ENCODE results near the gene SLC8B1.
"Not testable (repeated sequence)": the region's sequence is repeated elsewhere in the genome, so short reads cannot be mapped to it uniquely, and the experiment has no call there.

Gene SLC8B1

DNA sequence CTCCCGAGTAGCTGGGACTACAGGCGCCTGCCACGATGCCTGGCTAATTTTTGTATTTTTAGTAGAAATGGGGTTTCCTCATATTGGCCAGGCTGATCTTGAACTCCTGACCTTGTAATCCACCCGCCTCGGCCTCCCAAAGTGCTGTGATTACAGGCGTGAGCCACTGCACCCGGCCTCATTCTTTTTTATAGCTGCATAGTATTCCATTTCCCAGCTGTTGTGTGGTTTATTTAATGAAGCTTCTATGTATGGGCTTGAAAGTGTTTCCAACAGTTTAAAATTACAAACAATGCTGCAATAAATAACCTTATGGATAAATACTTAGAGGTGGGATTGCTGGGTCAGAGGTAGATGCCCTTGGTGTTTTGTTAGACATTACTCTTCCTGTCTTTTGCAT is 19.3 kb upstream of the SLC8B1 start:
- not testable (repeated sequence) for DNase-seq

- DNase-seq = no peak
These were observed 16.2 kb upstream of the SLC8B1 start for GRCh38 chr12:113351089-113351488.

- DNase-seq = no peak
These were observed 14.1 kb upstream of the SLC8B1 start for GRCh38 chr12:113348849-113349536.

GRCh38 chr12:113347892-113348291 is 13.0 kb upstream of the SLC8B1 start:
- no peak for DNase-seq

GRCh38 chr12:113347107-113347506 is 12.2 kb upstream of the SLC8B1 start:
- DNase-seq = no peak

GRCh38 chr12:113346353-113346752 is 11.4 kb upstream of the SLC8B1 start:
- no peak for DNase-seq

GRCh38 chr12:113345318-113345717 is 10.4 kb upstream of the SLC8B1 start:
- no peak for DNase-seq

GRCh38 chr12:113341535-113341934 is 6.6 kb upstream of the SLC8B1 start:
- DNase-seq = no peak

- no peak for DNase-seq
These were observed 5.2 kb upstream of the SLC8B1 start for GRCh38 chr12:113340061-113340460.

DNA sequence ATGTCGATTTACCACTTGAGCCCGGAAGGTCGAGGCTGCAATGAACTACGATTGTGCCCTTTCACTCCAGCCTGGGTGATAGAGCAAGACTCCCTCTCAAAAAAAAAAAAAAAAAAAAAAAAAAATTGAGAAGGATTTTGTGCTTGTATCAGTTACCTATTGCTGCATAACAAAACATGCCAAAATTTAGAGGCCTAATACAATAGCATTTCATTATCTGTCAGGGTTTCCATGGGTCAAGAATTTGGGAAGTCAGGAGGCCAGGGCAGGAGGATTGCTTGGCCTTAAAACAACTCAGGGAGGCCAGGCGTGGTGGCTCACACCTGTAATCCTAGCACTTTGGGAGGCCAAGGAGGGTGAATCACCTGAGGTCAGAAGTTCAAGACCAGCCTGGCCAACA is 4.6 kb upstream of the SLC8B1 start:
- DNase-seq = no peak

- DNase-seq = no peak
These were observed 778 bp downstream of the SLC8B1 start for GRCh38 chr12:113333877-113334785.

DNA sequence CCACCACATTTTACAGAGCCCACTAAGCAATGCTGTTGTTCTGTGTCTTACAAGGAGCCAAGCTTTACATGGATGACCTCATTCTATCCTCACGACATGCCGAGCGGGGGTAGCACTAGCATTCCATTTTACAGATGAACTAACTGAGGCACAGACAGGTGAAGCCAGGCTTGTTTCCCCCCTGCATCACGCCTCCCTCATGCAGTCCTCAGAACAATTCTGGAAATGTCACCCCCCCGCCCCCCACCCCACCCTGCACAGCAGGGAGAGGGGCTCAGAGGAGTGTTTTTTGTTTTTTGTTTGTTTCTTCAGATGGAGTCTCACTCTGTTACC is 1.5 kb downstream of the SLC8B1 start:
- no peak for DNase-seq

GRCh38 chr12:113332688-113333417 is 2.1 kb downstream of the SLC8B1 start:
- DNase-seq = no peak

DNA sequence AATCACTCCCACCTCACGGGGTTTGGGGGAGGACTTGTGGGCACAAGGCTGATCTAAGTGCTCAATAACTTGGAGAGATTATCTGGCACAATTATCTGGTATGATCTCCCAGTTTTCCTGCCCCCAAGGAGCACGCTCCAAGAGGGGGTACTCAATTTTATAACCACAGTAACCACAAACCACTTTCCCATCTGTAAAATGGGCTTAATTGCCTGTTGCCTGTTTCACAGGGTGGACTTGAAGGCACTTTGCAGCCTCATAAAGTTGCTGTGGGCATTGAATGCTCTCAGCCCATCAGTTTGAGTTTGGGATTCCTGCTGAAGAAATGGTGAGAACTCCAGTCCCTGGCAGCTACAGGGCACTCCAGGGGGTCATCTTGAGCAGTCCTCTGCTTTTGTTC is 4.4 kb downstream of the SLC8B1 start:
- no peak for DNase-seq

- no peak for DNase-seq
These were observed 5.0 kb downstream of the SLC8B1 start for GRCh38 chr12:113329791-113330417.

DNA sequence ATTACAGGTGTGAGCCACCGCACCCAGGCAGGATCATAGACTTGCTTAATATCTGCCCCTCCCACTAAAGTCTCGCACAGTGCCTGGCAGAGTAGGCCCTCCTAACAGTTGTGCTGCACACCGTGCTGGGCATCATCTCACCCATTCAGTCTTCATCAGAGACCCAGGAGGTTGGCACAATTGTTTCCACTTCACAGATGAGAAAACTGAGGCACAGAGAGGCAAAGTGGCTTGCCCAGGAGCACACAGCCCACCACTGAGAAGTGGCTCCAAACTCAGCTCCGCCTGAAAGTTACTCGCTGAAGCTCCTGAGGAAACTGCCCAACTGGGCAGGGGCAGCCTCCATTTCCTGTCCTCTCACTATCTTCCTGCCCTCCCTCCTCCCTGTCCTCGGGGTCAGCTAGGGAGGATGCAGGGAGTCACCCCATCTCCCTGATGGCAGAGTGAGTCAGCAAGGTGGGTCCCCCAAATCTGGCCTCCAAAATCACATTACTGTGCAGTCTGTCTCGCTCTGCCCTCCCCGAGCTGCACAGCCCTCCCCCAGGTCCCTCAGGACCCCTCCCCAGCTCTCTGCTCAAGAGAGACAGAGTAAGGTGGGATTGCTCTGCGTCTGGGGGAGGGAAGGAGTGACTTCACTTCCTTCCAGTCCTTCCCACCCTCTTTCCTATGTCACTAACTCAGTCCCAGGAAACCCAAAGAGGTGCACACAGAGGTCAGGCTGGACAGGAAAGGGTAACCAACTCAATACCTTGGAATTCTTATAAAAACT is 5.7 kb downstream of the SLC8B1 start:
- DNase-seq = no peak

GRCh38 chr12:113328368-113328889 is 6.5 kb downstream of the SLC8B1 start:
- DNase-seq = no peak

GRCh38 chr12:113326775-113327395 is 8.0 kb downstream of the SLC8B1 start:
- DNase-seq = no peak

DNA sequence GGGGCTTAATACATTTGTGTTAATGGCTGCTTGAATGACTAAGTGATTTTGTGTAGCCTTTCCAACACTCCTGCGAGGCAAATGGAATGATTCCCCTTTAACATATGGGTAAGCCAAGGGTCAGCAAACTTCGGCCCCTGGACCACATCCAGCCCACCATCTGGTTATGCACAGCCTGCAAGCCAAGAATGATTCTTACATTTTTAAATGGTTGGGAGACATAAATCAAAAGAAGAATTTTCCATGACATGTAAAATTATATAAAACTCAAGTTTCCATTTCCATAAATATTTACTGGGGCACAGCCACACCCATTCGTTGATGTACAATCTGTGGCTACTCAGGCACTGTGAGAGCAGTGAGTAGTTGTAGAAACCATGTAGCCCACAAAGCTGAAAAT is 9.0 kb downstream of the SLC8B1 start:
- DNase-seq = no peak

GRCh38 chr12:113322343-113322742 is 12.6 kb downstream of the SLC8B1 start:
- no peak for DNase-seq

- DNase-seq = no peak
These were observed 14.5 kb downstream of the SLC8B1 start for GRCh38 chr12:113320401-113320800.

Data from stimulated activated CD4-positive, alpha-beta T cell treated with anti-CD3 and anti-CD28 coated beads, Interleukin-12 subunit alpha, Interleukin-12 subunit beta, amount 100 ng/mL, for 4 hours (primary cell).